Activated B cell treated with CpG ODN at 0.5 μM for 24 hours (primary cell): ENCODE data around the gene ADRA2C. TPM values are rescaled to one million over a fixed set of nuclear protein-coding genes. Genes with fewer than 3 reads are reported as not detected.

ENCODE experiments used
- ATAC-seq: fragments of 200-7000 bp; cut with Tn5 transposase; one replicate; pipeline ENCODE4 v1.10.0; 2021; ENCODE audit warnings: low read depth, mild to moderate bottlenecking, moderate library complexity
- CTCF ChIA-PET: fragments of 350-600 bp; sonication (Branson Sonifier 250); formaldehyde crosslinking; loops from one replicate; lab custom pipeline; 2021; ENCODE audit warnings: antibody characterized with exemption; lab: Charles Lee
- POLR2A ChIA-PET: fragments of 350-600 bp; sonication (Branson Sonifier 250); formaldehyde crosslinking; loops from one replicate; lab custom pipeline; 2021; ENCODE audit warnings: antibody characterized with exemption; lab: Charles Lee
- DNase-seq: peaks from one replicate; pipeline ENCODE4 v3.0.0; 2022
- H3K27ac Mint-ChIP-seq: one replicate; pipeline ENCODE4 v1.8.0; 2020; ENCODE audit warnings: mixed read lengths
- H3K27me3 Mint-ChIP-seq: one replicate; pipeline ENCODE4 v1.8.0; 2021; ENCODE audit warnings: mixed read lengths
- H3K36me3 Mint-ChIP-seq: one replicate; pipeline ENCODE4 v1.8.0; 2021; ENCODE audit warnings: low read depth, mixed read lengths
- H3K4me1 Mint-ChIP-seq: one replicate; pipeline ENCODE4 v1.8.0; 2021; ENCODE audit warnings: mixed read lengths
- H3K4me3 Mint-ChIP-seq: one replicate; pipeline ENCODE4 v1.8.0; 2020; ENCODE audit warnings: mild to moderate bottlenecking, mixed read lengths
- H3K9me3 Mint-ChIP-seq: one replicate; pipeline ENCODE4 v1.8.0; 2020; ENCODE audit warnings: mixed read lengths
- intact Hi-C: fragments of 100-400 bp; cut with micrococcal nuclease; formaldehyde crosslinking; loops from one replicate; pipeline ENCODE4 v1.15.1; 2024
- total RNA-seq: library from RNA; stranded (reverse); gene quantifications from 2 replicates; pipeline ENCODE4 v1.2.3, GENCODE V29; 2022
- TF ChIP-seq, protein P1 (sequence below): fragments of 200-600 bp; IDR thresholded peaks from one replicate; pipeline ENCODE4 v1.8.0; 2022; ENCODE audit warnings: antibody characterized with exemption, mild to moderate bottlenecking

Gene ADRA2C
- total RNA-seq, 1 donor from 2014 or later = not detected

DNA sequence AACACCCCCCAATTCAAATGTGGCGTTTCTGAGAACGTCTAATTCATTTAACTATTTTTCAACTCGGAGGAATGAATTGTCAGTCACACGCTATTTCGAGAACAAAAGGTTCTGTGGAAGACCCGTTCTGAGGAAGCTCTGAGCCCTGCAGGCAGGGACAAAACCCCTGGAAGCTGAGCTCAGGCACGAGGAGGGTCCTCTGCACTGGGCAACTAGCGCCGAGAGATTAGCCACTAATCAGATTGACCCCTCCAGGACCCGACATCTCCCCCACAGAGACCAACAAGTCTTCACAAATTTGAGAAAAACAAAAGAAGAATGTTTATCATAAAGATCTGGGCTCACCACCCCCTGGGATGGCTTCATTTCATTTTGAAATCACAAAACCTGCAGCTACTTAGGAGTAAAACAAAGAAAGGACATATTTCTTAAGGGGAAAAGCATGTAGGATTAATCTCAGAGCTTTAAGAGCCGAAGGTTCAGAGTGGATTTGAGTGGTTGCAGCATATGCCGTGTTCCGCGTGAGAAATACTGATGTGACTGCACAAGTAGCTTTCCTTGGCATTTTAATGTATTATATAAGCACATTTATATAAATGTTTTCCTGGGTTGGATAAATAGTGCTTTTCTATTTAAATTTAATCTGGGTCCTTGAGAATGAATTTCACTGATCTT, 41.8 kb downstream of the ADRA2C start:
- no peaks in the 10 kb centered on the region for H3K9me3 Mint-ChIP-seq
- H3K27me3 Mint-ChIP-seq = peaks cover 14% of the 10 kb centered on the region
- ATAC-seq (no peak), DNase-seq (no peak)
- no peaks in the 10 kb centered on the region for H3K4me1 Mint-ChIP-seq
- intact Hi-C loops = no loop called here
- no peak overlapping the region for H3K4me3 Mint-ChIP-seq
- CTCF ChIA-PET = no interaction called here
- POLR2A ChIA-PET = no interaction called here
- no peak overlapping the region for H3K27ac Mint-ChIP-seq
- TF ChIP-seq, protein P1, sequence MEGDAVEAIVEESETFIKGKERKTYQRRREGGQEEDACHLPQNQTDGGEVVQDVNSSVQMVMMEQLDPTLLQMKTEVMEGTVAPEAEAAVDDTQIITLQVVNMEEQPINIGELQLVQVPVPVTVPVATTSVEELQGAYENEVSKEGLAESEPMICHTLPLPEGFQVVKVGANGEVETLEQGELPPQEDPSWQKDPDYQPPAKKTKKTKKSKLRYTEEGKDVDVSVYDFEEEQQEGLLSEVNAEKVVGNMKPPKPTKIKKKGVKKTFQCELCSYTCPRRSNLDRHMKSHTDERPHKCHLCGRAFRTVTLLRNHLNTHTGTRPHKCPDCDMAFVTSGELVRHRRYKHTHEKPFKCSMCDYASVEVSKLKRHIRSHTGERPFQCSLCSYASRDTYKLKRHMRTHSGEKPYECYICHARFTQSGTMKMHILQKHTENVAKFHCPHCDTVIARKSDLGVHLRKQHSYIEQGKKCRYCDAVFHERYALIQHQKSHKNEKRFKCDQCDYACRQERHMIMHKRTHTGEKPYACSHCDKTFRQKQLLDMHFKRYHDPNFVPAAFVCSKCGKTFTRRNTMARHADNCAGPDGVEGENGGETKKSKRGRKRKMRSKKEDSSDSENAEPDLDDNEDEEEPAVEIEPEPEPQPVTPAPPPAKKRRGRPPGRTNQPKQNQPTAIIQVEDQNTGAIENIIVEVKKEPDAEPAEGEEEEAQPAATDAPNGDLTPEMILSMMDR = no peak
- H3K36me3 Mint-ChIP-seq = no peaks in the 10 kb centered on the region

DNA sequence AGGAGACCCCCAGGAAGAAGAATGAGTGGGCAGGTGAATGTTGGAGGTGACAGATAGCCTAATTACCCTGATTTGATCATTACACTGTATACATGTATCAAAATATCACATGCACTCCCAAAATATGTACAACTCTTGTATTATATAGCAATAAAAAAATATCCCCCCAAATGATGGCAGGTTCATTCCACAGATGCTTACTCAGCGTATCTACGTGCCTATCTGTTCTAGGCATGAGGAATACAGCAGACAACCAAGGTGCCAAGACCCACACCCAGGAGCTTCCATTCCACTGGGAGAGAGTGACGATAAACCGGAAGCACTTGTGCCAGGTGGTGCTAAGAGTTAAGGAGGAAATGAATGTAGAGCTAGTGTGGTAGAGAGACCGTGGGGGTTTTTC, 42.4 kb downstream of the ADRA2C start:
- no peak overlapping the region for H3K4me3 Mint-ChIP-seq
- no peaks in the 10 kb centered on the region for H3K36me3 Mint-ChIP-seq
- CTCF ChIA-PET = no interaction called here
- DNase-seq (no peak), ATAC-seq (no peak)
- no peaks in the 10 kb centered on the region for H3K9me3 Mint-ChIP-seq
- H3K4me1 Mint-ChIP-seq = no peaks in the 10 kb centered on the region
- H3K27ac Mint-ChIP-seq = no peak overlapping the region
- H3K27me3 Mint-ChIP-seq = peaks cover 14% of the 10 kb centered on the region
- POLR2A ChIA-PET = no interaction called here
- TF ChIP-seq, protein P1 = no peak
- intact Hi-C loops = no loop called here

DNA sequence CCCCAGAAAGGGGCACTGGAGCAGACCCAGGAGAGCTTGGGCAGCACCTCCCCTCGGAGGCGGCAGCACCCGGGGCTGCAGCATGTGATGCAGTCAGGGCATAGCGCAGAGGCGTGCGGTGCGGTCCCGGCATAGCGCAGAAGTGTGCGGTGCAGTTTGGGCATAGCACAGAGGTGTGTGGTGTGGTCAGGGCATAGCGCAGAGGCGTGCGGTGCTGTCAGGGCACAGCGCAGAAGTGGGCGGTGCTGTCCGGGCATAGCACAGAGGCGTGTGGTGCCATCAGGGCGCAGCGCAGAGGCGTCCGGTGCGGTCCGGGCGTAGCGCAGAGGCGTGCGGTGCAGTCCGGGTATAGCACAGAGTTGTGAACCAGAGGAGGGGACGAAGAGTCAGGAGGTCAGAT, 42.8 kb downstream of the ADRA2C start:
- H3K4me3 Mint-ChIP-seq = no peak overlapping the region
- no peak for ATAC-seq
- POLR2A ChIA-PET = no interaction called here

DNA sequence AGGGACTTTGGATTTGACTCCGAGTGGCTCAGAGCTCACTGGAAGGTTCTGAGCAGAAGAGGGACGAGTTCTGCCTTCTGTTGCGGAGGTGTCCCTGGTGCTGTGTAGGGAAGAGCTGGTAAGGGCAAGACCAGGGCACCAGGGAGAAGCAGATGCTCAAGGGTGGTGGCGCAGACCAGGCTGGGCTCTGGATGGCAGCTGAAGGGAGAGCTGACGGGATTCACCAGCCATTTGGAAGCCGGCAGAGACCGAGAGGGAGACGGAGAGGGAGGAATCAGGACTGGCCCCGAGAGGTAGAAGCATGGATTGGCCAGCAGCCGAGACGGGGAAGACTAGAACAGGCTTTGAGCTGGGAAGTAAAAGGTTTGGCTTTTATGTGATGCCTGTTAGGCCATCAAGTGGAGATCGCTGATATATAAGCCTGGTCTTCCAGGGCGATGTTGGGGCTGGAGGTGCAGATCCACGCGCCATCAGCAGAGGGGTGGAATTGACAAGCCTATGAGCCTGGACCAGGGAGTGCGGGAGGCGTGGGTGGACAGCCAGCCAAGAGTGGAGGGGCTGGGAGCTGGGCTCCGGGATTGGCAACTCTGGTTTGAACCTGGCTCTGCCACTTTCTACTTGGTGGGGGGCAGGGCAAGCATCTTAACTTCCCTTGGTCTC, 43.4 kb downstream of the ADRA2C start:
- POLR2A ChIA-PET = no interaction called here
- intact Hi-C loops = no loop called here

More for the DNA sequence above, 42.8 kb downstream of the ADRA2C start:
- CTCF ChIA-PET = no interaction called here
- Mint-ChIP-seq H3K27me3 (peaks cover 14% of the 10 kb centered on the region), H3K9me3 (no peaks in the 10 kb centered on the region), H3K4me1 (no peaks in the 10 kb centered on the region), H3K36me3 (no peaks in the 10 kb centered on the region), H3K27ac (no peak overlapping the region)
- intact Hi-C loops = no loop called here
- TF ChIP-seq, protein P1 = no peak
- no peak for DNase-seq

DNA sequence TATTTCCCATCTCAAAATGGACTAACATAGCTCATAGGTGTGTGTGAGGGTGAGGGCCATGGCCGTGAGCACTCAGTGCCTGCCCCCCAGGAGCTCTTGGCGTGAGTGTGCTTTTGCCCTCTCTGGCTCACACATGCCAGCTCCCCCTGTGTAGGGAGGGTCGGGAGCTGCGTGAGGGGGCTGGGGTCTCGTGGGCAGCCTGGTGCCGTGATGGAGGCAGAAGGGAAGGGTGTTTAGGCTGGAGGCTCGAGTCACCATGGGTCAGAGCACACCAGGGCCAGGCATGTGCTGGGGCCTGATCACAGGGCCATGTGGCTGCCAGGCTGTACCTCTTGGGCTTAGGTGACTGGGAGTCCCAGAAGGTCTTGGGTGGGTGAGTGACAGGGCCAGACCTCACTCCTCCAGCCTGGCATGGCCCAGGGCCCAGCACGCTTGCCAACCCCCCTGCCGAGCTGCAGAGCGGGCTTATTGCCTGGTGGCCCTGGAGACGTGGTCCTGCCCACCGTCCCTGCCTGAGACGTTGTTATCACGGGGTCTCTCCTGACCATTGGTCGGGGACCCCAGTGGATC, 44.0 kb downstream of the ADRA2C start:
- Mint-ChIP-seq H3K27ac (no peak overlapping the region), H3K4me1 (no peaks in the 10 kb centered on the region), H3K36me3 (no peaks in the 10 kb centered on the region), H3K27me3 (peaks cover 14% of the 10 kb centered on the region), H3K4me3 (no peak overlapping the region), H3K9me3 (no peaks in the 10 kb centered on the region)
- POLR2A ChIA-PET = no interaction called here
- ATAC-seq = no peak
- CTCF ChIA-PET = no interaction called here
- DNase-seq = no peak
- intact Hi-C loops = no loop called here
- TF ChIP-seq, protein P1 = no peak

More for the DNA sequence above, 43.4 kb downstream of the ADRA2C start:
- Mint-ChIP-seq H3K36me3 (no peaks in the 10 kb centered on the region), H3K9me3 (no peaks in the 10 kb centered on the region), H3K27ac (no peak overlapping the region), H3K4me3 (no peak overlapping the region), H3K4me1 (no peaks in the 10 kb centered on the region), H3K27me3 (peaks cover 14% of the 10 kb centered on the region)
- TF ChIP-seq, protein P1 = no peak
- CTCF ChIA-PET = no interaction called here
- no peak for DNase-seq
- no peak for ATAC-seq
